Testis (tissue), 2 donors: Measurements from ENCODE around the gene DIABLO.

Experiments used
- POLR2A ChIP-seq: fragments of 450-650 bp; IDR thresholded peaks from one replicate; pipeline ENCODE4 v1.6.1; 2017; ENCODE audit warnings: antibody characterized with exemption, mild to moderate bottlenecking, moderate library complexity
- TF ChIP-seq, protein P1 (sequence below), 3 experiments: fragments of 450-650 bp in 2 of 3; fragments of 200-600 bp in 1 of 3; sonication (generic) in 1 of 3; IDR thresholded peaks; one replicate each; pipeline ENCODE4 v1.5.1; 2016 to 2019; ENCODE audit warnings: antibody characterized with exemption in 3 of 3, mild to moderate bottlenecking in 2 of 3, moderate library complexity in 1 of 3

DNA sequence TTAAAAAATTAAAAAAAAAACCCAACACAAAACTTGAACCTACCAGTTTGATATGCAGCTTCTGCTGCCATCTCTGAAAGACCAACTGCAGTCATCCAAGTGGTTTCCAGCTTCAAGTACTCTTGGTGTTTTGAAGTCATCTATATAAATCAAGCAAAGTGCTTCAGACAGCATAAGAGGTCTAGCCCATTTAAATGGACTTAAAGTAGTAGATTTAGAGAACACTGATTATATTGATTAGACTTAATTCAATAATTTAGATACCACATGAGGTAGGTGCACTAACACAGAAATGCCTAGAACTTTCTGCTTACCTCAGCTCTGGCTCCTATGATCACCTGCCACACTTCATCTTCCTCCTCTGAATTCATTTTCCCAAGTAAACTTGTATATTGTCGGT is 9.4 kb downstream of the DIABLO start:
- TF ChIP-seq POLR2A, result no peak
- TF ChIP-seq, protein P1, sequence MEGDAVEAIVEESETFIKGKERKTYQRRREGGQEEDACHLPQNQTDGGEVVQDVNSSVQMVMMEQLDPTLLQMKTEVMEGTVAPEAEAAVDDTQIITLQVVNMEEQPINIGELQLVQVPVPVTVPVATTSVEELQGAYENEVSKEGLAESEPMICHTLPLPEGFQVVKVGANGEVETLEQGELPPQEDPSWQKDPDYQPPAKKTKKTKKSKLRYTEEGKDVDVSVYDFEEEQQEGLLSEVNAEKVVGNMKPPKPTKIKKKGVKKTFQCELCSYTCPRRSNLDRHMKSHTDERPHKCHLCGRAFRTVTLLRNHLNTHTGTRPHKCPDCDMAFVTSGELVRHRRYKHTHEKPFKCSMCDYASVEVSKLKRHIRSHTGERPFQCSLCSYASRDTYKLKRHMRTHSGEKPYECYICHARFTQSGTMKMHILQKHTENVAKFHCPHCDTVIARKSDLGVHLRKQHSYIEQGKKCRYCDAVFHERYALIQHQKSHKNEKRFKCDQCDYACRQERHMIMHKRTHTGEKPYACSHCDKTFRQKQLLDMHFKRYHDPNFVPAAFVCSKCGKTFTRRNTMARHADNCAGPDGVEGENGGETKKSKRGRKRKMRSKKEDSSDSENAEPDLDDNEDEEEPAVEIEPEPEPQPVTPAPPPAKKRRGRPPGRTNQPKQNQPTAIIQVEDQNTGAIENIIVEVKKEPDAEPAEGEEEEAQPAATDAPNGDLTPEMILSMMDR (IDR thresholded peaks at IDR 0.05), result no peak
